H1 (cell line): ENCODE measurements around the gene PARD3. TPM values are rescaled to one million over a fixed set of nuclear protein-coding genes. Genes with fewer than 3 reads are reported as not detected.

Source experiments
- CHD2 ChIP-seq: IDR thresholded peaks from 2 replicates; pipeline ENCODE4 v1.6.1; 2012; ENCODE audit warnings: low read length, improper control_type of control experiment
- CREB1 ChIP-seq: IDR thresholded peaks from 2 replicates; pipeline ENCODE4 v1.6.1; 2012; ENCODE audit warnings: inconsistent platforms
- HDAC2 ChIP-seq, 2 experiments: fragments of 300-600 bp in 1 of 2; sonication (generic) in 1 of 2; IDR thresholded peaks; 2 replicates each; pipeline ENCODE4 v1.6.1; 2011 to 2012; ENCODE audit warnings: low read depth in 2 of 2, low read length in 2 of 2, mild to moderate bottlenecking in 2 of 2, moderate library complexity in 2 of 2, borderline replicate concordance in 1 of 2, inconsistent platforms in 1 of 2
- HDAC6 ChIP-seq: IDR thresholded peaks from one replicate; pipeline ENCODE4 v1.7.1; 2012; ENCODE audit warnings: low read depth, mild to moderate bottlenecking, inconsistent platforms, low read length, moderate library complexity
- KDM4A ChIP-seq: IDR thresholded peaks from one replicate; pipeline ENCODE4 v1.7.1; 2012; ENCODE audit warnings: low read depth, mild to moderate bottlenecking, moderate library complexity, low read length, inconsistent platforms; ENCODE audit not compliant: severe bottlenecking
- RBBP5 ChIP-seq: IDR thresholded peaks from 2 replicates; pipeline ENCODE4 v1.7.1; 2012; ENCODE audit warnings: low read depth, mild to moderate bottlenecking, inconsistent platforms, low read length, moderate library complexity, borderline replicate concordance
- YY1 ChIP-seq: IDR thresholded peaks from 2 replicates; pipeline ENCODE4 v1.6.1; 2011; ENCODE audit warnings: low read depth, mild to moderate bottlenecking, low read length
- polyA plus RNA-seq, 7 experiments: library from polyadenylated mRNA; depleted of rRNA in 3 of 7; stranded (reverse) in 5 of 7; unstranded in 2 of 7; fragments of >200 nt in 5 of 7; fragments of 200-250 nt in 2 of 7; gene quantifications; 1 replicate in 5 of 7; 2 replicates in 1 of 7; 4 replicates in 1 of 7; pipeline versions ENCODE4 v1.2.1 to v1.2.3, GENCODE V29; 2011 to 2013; ENCODE audit warnings: missing spikeins in 2 of 7, mixed read lengths in 2 of 7
- total RNA-seq: library from RNA; stranded (reverse); fragmentation: NEBNext Ultra II Directional; extraction: Animal tissue kit (Norgen Biotek cat#: 25700); gene quantifications from 2 replicates; pipeline ENCODE4 v1.2.1, GENCODE V29; 2021

Gene PARD3
- total and polyA plus RNA-seq, 2 of the 8 experiments (the other 6 are each of a cell fraction or from before 2014, with no cell fraction given): 19.7 to 49.1 TPM

DNA sequence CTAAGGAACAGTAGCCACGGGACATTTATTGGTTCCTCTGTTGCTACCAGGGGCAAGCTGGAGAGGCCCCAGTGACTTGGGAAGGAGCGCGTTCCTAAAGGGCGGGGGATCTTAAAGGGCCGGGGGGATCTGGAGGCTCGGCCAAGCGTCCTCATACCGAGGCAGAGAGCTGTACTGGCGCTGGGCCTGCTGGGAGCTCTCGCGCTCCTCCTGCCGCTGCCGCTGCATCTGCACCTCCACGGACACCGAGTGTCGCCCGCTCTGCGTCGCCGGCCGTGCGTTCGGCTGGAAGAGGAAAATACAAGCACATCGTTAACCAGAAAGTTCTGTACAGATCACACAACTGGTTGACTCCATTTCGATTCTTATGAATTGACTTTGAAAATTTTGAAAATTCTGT is 695.6 kb downstream of the PARD3 start (continued):
- no peak for TF ChIP-seq YY1
- no peak for TF ChIP-seq CHD2
- TF ChIP-seq HDAC6: no peak
- TF ChIP-seq KDM4A: no peak
- no peak for TF ChIP-seq HDAC2 (IDR thresholded peaks at IDR 0.05; ENCODE audit: borderline replicate concordance in 1 of 2, low read depth in 2 of 2, low read length in 2 of 2)
- no peak for TF ChIP-seq RBBP5
- no peak for TF ChIP-seq CREB1
